GM23248 (cell line): ENCODE measurements around the gene LSAMP.

Experiments used
- EZH2 ChIP-seq: fragments of 200-600 bp; sonication (generic); IDR thresholded peaks from 2 replicates; pipeline ENCODE4 v1.6.1; 2018; ENCODE audit warnings: antibody characterized with exemption, mild to moderate bottlenecking; ENCODE audit not compliant: insufficient read depth, poor library complexity, severe bottlenecking
- EZH2phosphoT487 ChIP-seq: fragments of 200-600 bp; sonication (generic); IDR thresholded peaks from 2 replicates; pipeline ENCODE4 v1.6.1; 2018; ENCODE audit warnings: antibody characterized with exemption, moderate library complexity, mild to moderate bottlenecking, low read depth; ENCODE audit not compliant: insufficient read depth

- TF ChIP-seq EZH2 (no peak), EZH2phosphoT487 (no peak)
These were observed 281.2 kb downstream of the LSAMP start for GRCh38 chr3:116164039-116164438.
